Measurements from ENCODE around the gene OBP2A. TPM values are rescaled to one million over a fixed set of nuclear protein-coding genes. Genes with fewer than 3 reads are reported as not detected.

The OBP2A gene
- total and polyA plus RNA-seq, 2 donors (not counting 3 experiments of a cell fraction or from before 2014, with no cell fraction given): not detected

- no peaks in the 10 kb centered on the region for H4K20me1 ChIP-seq (replicated peaks; ENCODE audit: control insufficient read depth, extremely low read depth, insufficient read depth, low read length)
- H3K4me1 ChIP-seq (ENCODE audit: control insufficient read depth, extremely low read depth, insufficient read depth, low read length): no peaks in the 10 kb centered on the region
- H3K36me3 ChIP-seq (ENCODE audit: control insufficient read depth in 2 of 2, extremely low read depth in 1 of 2, insufficient read depth in 2 of 2, low read length in 2 of 2): no peaks in the 10 kb centered on the region
- H3K9me3 ChIP-seq (replicated peaks; ENCODE audit: control insufficient read depth, insufficient read depth, low read length): no peaks in the 10 kb centered on the region
- no peaks in the 10 kb centered on the region for H3K9me1 ChIP-seq (replicated peaks; ENCODE audit: control insufficient read depth, extremely low read depth, insufficient read depth, low read length)
- no peaks in the 10 kb centered on the region for H3K27me3 ChIP-seq (ENCODE audit: control insufficient read depth in 2 of 2, insufficient read depth in 2 of 2, low read length in 2 of 2)
- TF ChIP-seq MYC (IDR thresholded peaks at IDR 0.05; ENCODE audit: low read depth, low read length) (no peak), FOS (IDR thresholded peaks at IDR 0.05; ENCODE audit: borderline replicate concordance, insufficient read depth, low read length) (no peak), MAX (IDR thresholded peaks at IDR 0.05; ENCODE audit: insufficient read depth, insufficient read length) (no peak), POLR2A (IDR thresholded peaks at IDR 0.05; ENCODE audit: low read depth, low read length) (no peak), GATA2 (IDR thresholded peaks at IDR 0.05; ENCODE audit: insufficient read depth, insufficient read length, low read depth, low read length) (no peak), CTCF (IDR thresholded peaks at IDR 0.05; ENCODE audit: extremely low read depth in 1 of 2, insufficient read depth in 1 of 2, low read depth in 1 of 2, low read length in 2 of 2) (no peak), POLR2AphosphoS5 (IDR thresholded peaks at IDR 0.05; ENCODE audit: insufficient read depth, low read depth, low read length) (no peak), EZH2 (IDR thresholded peaks at IDR 0.05; ENCODE audit: borderline replicate concordance, low read depth, low read length, severe bottlenecking) (no peak), JUN (IDR thresholded peaks at IDR 0.05; ENCODE audit: borderline replicate concordance, insufficient read depth, insufficient read length, low read depth) (no peak)
- no peak overlapping the region for H3K9ac ChIP-seq (replicated peaks; ENCODE audit: extremely low read depth, insufficient read depth, low read length)
- ChIA-PET CTCF (no interaction called here), POLR2A (no interaction called here)
- H3K4me3 ChIP-seq (replicated peaks in 1 of 3; ENCODE audit: insufficient read depth in 1 of 3, low read depth in 1 of 3, low read length in 3 of 3): no peak overlapping the region
- H3K79me2 ChIP-seq (ENCODE audit: control insufficient read depth, insufficient read depth, low read length): no peaks in the 10 kb centered on the region
- dilution Hi-C loops (cut with MboI; ENCODE audit: extremely low pct_ligation_motif_present, low sequenced_read_pairs) (no loop called here), intact Hi-C loops (cut with micrococcal nuclease) (no loop called here)
- DNase-seq (ENCODE audit: low read depth, low spot score) (no peak), FAIRE-seq (no peak)
- BruUV-seq (replicated peaks): no TSS peak
- no peak overlapping the region for H3K27ac ChIP-seq (ENCODE audit: insufficient read depth, low read depth, low read length)
- no peak overlapping the region for H2AFZ ChIP-seq (ENCODE audit: low read depth, low read length)
- H3K4me2 ChIP-seq (ENCODE audit: insufficient read depth, low read length): no peak overlapping the region
Measured at GRCh38 chr9:135551031-135551430, 5.1 kb downstream of the OBP2A start.
